LNCaP clone FGC (cell line): ENCODE measurements around the gene ATP8A1.
"Not testable (repeated sequence)": the region's sequence is repeated elsewhere in the genome, so short reads cannot be mapped to it uniquely, and the experiment has no call there.

ENCODE experiments used
- DNase-seq: peaks from one replicate; pipeline ENCODE4 v3.0.0-alpha.2; 2011; ENCODE audit warnings: low read depth
- H3K4me3 ChIP-seq: 2 replicates; pipeline ENCODE4 v1.5.1; 2011; ENCODE audit warnings: mild to moderate bottlenecking, low read depth, low read length, control low read depth
- CTCF ChIP-seq: IDR thresholded peaks from 2 replicates; pipeline ENCODE4 v1.5.1; 2012; ENCODE audit warnings: mild to moderate bottlenecking; ENCODE audit not compliant: control insufficient read depth, insufficient read depth; ENCODE audit errors: extremely low read depth

ATP8A1 gene

GRCh38 chr4:42497142-42497910 is 159.6 kb downstream of the ATP8A1 start:
- DNase-seq = no peak
- H3K4me3 ChIP-seq = no peak overlapping the region
- no peak for TF ChIP-seq CTCF

GRCh38 chr4:42492962-42493361 is 163.9 kb downstream of the ATP8A1 start:
- TF ChIP-seq CTCF = no peak
- DNase-seq = no peak
- H3K4me3 ChIP-seq = no peak overlapping the region

- no peak for DNase-seq
- H3K4me3 ChIP-seq = no peak overlapping the region
- TF ChIP-seq CTCF = no peak
Observed at GRCh38 chr4:42490015-42490414, 166.9 kb downstream of the ATP8A1 start.

- TF ChIP-seq CTCF = no peak
- no peak for DNase-seq
- no peak overlapping the region for H3K4me3 ChIP-seq
Observed at GRCh38 chr4:42489095-42489494, 167.8 kb downstream of the ATP8A1 start.

GRCh38 chr4:42488554-42488953 is 168.4 kb downstream of the ATP8A1 start:
- no peak overlapping the region for H3K4me3 ChIP-seq
- no peak for TF ChIP-seq CTCF
- DNase-seq = no peak

GRCh38 chr4:42488114-42488513 is 168.8 kb downstream of the ATP8A1 start:
- no peak overlapping the region for H3K4me3 ChIP-seq
- no peak for DNase-seq
- no peak for TF ChIP-seq CTCF

- DNase-seq = no peak
- no peak overlapping the region for H3K4me3 ChIP-seq
- TF ChIP-seq CTCF = no peak
Observed at GRCh38 chr4:42487230-42487629, 169.7 kb downstream of the ATP8A1 start.

GRCh38 chr4:42486156-42486555 is 170.7 kb downstream of the ATP8A1 start:
- DNase-seq, H3K4me3 ChIP-seq: not testable (repeated sequence)
